ENCODE measurements around the gene NDUFS8.

Gene NDUFS8

DNA sequence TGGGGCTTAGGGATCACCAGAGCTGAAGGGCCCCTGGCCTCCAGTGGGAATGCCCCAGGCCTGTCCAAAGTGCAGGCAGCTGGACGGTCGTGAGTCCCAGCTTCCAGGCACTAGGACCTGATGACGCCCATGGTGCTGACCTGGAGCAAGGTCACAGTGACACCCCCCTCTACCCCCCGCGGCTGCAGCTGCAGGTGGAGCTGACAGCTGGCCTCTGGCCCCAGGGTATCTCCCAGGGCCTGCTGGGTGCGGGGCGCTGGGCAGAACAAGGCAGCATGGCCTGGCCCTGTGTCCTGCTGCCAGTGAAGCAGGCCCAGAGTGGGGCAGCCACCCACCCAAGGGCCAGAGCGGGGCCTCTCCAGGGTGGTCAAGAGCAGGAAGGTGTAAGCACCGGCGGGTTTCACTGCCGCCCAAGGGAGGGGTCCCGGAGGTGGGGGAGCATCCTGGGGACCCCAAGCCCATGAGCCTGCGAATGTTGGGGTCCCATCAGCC is 7.8 kb downstream of the NDUFS8 start:
- no peak for DNase-seq

DNA sequence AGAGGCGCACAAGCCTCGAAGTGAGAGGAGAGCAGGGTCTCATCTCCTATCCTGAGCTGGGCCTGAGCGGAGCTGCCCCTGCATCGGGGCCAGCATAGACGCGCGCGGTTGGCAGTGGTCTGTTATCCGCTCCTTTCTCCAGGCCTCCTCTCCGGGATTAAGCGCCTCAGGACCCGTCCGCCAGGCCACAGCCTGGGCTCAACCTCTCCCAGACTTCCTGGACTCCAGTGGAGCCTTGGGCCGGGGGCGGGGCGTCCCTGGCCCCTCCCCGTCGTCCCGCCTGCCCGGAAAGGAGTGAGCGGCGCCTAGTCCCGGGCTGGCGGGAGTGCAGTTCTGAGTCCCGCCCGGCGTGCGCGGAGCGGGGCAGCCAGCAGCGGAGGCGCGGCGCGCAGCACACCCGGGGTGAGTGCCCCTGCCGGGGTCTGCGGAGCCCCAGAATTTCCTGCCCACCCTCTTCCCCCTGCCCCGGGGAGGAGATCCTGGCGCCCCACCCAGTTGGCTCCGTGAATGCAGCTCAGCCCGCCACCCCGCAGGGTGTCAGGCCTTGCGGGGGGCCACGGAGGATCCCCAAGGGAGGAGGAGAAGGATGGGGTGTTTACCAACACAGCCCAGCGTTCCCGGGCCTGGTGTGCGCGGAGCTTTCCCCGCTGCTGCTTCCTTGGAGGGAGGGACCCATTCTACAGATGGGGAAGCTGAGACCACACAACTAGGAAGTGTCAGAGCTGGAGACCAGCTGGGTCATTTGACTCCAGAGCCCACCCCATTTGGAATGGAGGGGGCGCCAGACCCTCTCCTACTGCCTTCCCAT is 8.4 kb downstream of the NDUFS8 start, which contains the start of gene TCIRG1:
Gene TCIRG1 (plus strand): TSS at position 308 of the 808 bp plus-strand sequence. CDS start 2,247 bp downstream, outside the sequence.
- peak; percentile 99 for DNase-seq

DNA sequence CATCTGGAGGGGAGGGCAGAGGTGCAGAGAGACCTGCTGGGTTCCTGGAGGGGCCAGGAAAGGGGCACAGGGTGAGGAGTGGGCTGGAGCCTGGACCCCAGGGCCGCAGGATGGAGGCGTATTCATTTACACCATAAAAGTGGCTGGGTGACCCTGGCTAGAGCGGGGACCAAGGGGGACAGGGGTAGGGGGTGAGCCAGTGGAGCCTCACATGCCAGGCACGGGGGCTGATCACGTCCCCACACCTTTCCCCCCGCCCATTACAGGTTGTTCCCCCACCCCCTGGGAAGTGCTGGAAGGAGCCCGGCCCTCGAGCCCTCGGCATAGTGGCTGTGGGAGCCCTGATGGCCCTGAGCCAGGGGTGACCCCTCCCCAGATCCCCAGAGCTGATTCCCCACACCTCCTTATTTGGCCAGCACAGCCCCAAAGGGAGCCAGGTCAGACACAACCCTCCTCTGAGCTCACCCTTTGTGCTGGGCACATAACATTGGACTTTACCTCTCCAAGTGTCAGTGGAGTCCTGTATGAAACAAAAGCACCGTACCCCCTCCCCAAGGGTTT is 9.1 kb downstream of the NDUFS8 start:
- peak; percentile 75 for DNase-seq

DNA sequence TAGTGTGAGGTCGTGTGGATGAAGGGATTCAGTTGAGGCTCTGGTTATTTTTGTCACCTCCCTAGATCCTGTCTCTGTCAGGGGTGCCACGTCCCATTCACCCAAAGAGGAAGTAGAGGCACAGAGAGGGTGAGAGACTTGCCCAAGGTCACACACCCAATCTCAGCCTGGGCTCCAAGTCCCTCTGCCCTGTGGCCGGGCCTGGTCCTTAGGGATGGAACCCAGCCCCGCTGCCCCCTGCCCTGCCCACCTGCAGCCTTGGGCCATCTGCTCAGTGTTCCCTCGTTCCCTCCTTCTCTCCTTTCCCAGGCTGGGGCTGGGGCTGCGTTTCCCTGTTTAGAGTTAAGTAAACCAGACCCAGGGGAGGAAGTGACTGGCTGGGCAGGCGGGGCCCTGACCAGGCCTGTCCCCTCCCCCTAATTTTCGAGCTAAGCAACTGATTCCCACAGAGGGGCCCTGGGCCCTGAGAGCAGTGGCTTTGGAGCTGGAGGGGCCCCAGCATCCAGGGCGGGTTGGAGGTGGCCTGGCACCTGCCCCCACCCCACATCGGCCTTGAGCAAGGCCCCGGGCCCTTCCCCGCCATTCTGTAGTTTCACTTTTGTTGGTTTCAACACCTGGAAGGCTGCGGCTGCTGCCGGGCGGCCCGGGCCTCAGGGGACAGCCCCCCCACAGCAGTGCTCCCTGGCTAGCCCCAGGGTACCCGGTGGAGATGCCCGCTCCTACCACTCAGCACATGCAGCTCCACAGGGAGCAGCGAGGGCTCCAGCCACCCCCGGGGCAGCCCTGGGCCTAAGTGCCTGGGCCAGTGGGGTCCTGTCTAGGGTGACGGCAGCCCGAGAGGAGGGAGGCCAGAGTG is 9.8 kb downstream of the NDUFS8 start:
- DNase-seq: peak; percentile 95

DNA sequence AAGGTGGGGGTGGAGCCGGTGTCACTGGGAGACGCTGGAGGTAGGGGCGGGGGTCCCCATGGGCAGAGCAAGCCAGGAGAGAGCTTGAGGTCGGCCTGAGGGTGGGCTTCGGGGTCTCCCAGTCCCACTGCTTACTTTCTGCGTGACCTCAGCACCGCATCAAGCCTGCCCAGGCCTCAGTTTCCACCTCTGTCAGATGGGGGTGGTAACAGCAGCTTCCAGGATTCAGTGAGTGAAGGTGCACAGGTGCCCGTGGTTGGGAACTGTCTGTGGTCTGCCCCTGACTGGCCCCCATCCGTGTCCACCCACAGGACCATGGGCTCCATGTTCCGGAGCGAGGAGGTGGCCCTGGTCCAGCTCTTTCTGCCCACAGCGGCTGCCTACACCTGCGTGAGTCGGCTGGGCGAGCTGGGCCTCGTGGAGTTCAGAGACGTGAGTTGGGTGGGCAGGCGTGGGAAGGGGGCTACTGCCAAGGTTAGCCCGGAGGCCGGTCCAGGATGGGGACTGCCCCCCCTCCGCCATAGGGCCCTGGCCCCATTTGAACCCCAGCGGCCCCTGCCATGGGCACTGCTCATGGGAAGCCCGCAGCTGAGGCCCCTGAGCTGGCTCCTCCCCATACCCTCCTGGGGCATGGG is 10.6 kb downstream of the NDUFS8 start:
- DNase-seq: peak; percentile 58

DNA sequence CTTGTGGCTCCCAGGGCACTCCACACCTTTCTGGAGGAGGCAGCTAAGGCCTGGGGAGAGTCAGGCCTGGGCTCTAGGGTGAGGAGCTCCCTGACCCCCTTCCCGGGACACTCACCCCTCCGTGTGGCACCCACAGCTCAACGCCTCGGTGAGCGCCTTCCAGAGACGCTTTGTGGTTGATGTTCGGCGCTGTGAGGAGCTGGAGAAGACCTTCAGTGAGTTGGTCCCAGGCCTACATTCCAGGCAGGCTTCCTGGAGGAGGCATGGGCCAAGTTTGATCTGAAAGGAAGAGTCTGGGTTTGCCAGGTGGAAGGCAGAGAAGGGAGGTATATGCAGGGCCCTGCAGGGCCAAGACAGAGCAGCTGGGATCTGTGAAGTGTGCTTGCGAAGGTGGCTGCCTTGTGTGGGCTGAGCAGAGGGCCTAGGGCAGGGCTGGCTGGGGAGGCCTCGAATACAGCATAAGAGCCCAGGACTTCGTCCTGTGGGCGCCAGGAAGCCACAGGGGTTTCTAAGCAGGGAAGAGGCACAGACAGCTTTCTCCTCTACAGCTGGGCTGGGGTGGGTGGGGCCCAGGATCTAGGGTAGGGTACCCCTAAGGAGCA is 11.2 kb downstream of the NDUFS8 start:
- DNase-seq: no peak

DNA sequence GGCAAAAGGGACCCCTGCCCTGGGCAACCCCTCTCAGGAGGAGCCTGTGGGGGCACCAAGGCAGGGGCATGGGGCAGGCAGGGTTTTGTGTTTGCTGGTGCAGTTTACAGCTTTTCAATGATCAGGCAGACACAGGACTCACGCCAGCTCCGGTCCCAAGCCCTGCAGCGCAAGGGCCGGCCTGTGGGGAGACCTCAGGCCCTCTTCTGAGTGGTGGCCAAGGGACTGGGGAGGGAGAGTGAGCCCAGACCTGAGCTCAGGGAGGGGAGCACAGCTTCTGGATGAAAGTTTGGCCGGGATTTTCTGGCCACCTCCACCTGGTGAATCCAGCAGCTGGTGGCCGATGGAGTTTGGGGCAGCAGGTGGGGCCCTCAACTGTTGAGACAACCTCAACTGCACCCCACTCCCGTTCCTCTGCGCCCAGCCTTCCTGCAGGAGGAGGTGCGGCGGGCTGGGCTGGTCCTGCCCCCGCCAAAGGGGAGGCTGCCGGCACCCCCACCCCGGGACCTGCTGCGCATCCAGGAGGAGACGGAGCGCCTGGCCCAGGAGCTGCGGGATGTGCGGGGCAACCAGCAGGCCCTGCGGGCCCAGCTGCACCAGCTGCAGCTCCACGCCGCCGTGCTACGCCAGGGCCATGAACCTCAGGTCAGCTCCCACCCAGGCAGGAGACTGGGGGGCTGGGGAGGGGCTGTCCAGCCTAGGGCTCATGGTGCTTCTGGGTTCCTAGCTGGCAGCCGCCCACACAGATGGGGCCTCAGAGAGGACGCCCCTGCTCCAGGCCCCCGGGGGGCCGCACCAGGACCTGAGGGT is 11.9 kb downstream of the NDUFS8 start:
- DNase-seq: no peak

DNA sequence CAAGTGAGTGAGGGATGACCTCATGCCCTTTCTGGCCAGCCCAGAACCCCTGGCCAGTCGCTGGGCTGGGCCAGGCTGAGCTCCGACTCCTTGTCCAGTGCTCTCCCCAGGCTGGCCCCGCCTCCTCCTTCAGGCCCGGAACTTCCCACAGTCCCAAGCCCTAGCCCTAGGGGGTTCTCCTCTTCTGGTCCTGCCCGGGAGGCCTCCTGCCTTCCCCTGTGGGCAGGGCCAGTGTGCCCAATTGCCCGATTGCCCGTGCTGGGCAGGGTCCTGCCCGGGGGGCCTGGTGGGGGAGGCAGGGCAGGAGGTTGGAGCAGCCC is 12.5 kb downstream of the NDUFS8 start:
- no peak for DNase-seq

DNA sequence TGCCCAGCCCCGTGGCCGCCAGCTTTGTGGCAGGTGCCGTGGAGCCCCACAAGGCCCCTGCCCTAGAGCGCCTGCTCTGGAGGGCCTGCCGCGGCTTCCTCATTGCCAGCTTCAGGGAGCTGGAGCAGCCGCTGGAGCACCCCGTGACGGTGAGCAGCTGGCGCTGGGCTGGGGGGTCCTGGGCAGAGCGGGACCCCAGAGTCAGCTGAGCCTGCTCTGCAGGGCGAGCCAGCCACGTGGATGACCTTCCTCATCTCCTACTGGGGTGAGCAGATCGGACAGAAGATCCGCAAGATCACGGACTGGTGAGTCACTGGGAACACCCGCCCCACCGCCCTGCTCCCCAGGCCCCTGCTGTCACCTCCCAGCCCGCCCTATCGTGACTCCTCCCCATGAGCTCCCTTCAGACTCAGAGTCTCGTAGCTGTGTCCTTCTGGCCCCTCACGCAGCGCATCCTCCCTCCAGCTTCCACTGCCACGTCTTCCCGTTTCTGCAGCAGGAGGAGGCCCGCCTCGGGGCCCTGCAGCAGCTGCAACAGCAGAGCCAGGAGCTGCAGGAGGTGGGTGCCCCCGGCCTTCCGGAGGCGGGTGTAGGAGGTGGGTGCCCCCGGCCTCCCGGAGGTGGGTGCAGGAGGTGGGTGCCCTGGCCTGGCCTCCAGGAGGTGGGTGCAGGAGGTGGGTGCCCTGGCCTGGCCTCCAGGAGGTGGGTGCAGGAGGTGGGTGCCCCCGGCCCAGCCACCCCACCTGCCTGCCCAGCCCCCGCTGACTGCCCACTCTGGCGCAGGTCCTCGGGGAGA is 13.1 kb downstream of the NDUFS8 start:
- DNase-seq: peak; percentile 36

DNA sequence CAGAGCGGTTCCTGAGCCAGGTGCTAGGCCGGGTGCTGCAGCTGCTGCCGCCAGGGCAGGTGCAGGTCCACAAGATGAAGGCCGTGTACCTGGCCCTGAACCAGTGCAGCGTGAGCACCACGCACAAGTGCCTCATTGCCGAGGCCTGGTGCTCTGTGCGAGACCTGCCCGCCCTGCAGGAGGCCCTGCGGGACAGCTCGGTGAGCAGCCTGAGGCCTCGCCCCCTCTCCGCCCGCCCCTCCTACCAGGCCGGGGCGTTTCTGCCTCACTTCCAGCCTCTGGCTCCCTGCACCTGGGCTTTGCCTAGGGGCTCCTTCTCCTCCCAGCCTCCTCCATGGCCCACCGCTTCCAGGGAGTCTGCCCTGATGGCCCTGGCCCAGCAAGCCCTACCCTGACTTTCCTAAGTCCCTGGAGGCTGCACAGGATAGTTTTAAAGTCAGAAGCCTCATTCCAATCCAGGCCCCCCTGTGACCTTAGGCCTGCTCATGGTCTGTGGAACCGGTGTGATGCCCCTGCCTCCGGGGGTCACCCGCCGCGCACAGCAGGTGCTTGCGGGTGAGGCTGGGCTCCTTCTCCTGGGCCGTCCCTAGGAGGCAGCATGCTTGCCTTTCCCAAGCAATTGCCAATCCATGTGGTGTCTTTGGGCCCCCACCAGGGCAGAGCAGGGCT is 13.8 kb downstream of the NDUFS8 start:
- DNase-seq: peak; percentile 67

DNA sequence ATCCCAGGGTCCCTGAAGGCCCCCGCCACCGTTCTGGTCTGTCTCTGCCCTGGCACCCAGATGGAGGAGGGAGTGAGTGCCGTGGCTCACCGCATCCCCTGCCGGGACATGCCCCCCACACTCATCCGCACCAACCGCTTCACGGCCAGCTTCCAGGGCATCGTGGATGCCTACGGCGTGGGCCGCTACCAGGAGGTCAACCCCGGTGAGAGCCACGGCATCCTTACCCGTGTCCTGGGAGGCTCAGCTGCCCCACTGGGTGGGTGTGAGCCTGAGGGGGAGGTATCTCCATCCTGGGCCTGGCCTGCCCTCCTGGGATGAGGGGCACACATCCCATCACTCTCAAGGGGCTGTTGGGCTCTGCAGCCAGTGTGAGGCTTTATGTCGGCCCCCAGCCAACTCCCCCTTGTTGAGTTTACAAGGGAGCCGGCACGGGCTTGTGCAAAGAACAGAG is 14.4 kb downstream of the NDUFS8 start:
- DNase-seq: no peak

DNA sequence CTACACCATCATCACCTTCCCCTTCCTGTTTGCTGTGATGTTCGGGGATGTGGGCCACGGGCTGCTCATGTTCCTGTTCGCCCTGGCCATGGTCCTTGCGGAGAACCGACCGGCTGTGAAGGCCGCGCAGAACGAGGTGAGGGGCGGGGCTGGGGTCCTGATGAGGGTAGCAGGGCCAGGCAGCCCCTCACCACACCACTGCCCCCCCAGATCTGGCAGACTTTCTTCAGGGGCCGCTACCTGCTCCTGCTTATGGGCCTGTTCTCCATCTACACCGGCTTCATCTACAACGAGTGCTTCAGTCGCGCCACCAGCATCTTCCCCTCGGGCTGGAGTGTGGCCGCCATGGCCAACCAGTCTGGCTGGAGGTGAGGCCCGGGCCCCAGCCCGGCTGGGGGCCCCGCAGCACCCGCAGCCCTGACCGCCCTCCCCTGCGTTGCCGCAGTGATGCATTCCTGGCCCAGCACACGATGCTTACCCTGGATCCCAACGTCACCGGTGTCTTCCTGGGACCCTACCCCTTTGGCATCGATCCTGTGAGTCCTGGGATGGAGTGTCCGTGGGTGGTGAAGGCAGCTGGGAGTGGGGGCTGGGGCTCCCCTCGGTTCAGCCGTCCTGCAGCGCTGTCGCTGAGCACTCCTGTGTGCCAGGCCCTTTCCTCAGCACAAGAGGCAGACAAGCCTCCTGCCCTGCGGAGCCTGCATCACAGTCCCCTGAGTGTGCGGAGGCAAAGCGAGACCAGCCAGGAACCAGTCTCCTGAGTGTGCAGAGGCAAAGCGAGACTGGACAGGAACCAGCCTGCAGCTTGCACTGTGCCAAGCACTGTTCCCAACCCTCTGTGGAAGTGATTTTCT is 17.2 kb downstream of the NDUFS8 start:
- DNase-seq: no peak

DNA sequence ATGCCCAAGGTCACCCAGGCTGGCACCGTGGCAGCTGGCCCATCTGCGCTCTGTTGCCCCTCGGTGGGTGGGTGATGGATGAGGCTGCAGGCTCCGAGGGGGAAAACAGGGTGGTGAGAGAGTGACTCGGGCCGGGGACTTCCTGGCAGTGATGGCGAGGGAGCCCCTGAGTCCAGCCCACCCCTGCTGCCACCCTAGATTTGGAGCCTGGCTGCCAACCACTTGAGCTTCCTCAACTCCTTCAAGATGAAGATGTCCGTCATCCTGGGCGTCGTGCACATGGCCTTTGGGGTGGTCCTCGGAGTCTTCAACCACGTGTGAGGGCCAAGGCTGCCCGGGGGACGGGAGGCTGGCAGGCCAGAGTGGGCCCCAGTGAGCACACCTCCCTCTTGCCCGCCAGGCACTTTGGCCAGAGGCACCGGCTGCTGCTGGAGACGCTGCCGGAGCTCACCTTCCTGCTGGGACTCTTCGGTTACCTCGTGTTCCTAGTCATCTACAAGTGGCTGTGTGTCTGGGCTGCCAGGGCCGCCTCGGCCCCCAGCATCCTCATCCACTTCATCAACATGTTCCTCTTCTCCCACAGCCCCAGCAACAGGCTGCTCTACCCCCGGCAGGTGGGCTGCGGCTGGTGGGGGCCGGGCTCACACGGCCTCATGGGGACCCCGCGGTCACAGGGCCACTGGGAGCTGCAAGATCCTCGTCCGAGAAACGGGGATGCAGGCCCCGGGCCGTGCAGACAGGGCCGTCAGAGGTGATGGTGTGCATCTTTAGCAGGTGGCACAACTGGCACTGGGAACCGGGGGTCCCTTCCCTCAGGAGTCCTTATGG is 18.4 kb downstream of the NDUFS8 start:
- no peak for DNase-seq

DNA sequence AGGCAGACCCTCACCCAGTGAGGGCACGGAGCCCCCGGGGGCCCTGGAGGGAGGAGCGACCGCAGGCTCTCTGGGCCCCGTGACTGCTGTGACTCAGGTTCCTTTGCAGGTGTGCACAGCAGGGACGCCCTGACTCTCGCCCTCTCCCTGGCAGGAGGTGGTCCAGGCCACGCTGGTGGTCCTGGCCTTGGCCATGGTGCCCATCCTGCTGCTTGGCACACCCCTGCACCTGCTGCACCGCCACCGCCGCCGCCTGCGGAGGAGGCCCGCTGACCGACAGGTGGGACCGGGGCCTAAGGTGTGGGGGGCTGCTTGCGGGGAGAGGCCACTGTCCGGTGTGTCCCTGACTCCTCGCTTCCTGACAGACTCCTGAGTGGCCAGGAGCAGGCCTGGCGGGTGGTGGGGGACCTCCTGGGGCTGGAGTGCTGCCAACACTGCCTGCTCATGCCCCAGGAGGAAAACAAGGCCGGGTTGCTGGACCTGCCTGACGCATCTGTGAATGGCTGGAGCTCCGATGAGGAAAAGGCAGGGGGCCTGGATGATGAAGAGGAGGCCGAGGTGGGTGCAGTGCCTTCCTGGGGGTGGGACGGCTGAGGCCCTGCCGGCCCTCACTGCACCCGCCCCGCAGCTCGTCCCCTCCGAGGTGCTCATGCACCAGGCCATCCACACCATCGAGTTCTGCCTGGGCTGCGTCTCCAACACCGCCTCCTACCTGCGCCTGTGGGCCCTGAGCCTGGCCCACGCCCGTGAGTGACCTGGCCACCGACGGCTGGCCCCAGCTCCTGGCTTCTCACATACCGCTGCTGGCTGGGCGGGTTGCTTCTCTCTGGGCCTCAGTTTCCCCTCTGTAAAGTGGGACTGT is 19.3 kb downstream of the NDUFS8 start:
- DNase-seq: peak; percentile 45

DNA sequence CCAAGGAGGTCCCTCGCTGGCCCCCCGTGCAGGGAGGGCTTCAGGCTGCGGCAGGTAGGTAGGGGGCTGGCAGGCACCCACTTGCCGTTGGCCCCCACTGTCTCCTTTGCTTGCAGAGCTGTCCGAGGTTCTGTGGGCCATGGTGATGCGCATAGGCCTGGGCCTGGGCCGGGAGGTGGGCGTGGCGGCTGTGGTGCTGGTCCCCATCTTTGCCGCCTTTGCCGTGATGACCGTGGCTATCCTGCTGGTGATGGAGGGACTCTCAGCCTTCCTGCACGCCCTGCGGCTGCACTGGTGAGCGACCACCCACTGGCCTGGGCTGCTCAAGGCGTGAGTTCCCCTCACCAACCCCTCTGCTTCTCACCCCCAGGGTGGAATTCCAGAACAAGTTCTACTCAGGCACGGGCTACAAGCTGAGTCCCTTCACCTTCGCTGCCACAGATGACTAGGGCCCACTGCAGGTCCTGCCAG is 19.9 kb downstream of the NDUFS8 start:
- DNase-seq: no peak

DNA sequence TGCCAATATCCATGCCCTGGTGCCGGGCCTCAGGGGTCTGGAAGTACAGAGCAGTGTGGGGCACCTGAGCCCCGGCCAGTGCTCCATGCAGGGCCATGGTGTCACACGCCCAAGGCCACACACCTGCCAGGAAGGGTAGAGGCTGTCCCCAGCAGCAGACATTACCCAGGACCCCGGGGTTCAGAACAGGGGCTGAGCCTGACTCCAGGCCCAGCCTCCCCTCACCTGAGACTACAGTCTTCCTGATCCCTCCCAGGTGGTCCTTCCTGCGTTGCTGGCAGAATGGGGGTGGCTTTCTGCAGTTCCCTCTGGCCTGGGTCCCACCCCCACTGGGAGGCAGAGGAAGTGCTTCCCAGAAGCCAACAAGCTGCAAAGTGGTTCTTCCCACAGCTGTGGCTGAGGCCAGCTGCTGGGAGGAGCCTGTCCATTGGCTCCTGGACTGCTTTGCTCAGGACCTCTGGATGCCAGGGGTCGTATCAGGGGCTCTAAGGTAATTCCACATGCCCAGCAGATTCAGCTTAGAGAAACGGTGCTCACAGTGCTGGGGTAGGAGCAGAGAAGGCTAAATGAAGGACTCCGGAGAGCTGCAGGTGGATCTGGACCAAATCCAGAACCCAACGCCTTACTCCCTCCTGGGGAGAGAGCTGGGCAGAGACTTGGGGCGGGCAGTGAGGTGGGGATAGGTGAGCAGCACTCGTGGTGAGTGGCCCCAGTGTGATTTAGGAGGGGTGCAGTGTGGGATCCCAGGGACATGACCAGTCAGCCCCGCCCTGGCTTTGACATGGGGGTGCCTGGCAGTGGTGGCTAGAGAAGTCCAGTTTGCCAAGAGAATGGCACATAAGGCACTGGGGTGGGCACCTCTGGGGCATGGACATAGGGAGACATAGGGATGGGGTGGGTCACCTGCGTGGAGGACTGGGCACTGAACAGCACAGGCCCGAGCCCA is 21.0 kb downstream of the NDUFS8 start:
- DNase-seq: peak; percentile 56
